Measurements from ENCODE around the gene MARK1. TPM values are rescaled to one million over a fixed set of nuclear protein-coding genes. Genes with fewer than 3 reads are reported as not detected.

Gene MARK1
- total RNA-seq, 1 experiment from 2014 or later = not detected

DNA sequence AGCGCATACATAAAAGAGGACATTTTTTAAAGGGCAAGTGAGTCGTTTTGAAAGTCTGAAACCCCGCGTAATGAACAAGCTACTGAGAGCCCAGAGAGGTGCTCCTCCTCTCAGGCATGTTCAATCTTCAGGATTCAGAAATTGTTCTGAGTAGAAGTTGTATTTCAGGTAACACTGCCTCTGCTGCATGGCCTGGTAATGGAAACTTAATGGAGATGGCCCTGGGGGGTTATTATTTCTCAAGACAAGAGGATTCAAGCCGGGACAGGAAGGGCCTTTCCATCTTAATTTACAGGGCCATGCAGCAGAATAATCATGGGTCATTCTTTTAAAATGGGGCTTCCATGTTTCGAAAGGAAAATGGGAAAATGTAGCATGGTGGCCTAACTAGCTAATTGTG lies 42.1 kb upstream of the MARK1 start:
- BruUV-seq (replicated peaks) = no TSS peak
- no peak for ATAC-seq
- ChIA-PET CTCF (interaction anchor here (1.1 kb wide), 1 partner anchor 190 kb away, joined by 3 read pairs; no protein-coding TSS in a partner anchor), POLR2A (no interaction called here)
- Histone ChIP-seq H3K36me3 (ENCODE audit: control insufficient read depth, insufficient read depth, low read length) (no peaks in the 10 kb centered on the region), H3K4me1 (ENCODE audit: control insufficient read depth, insufficient read depth, low read length) (no peaks in the 10 kb centered on the region), H3K4me3 (ENCODE audit: low read depth in 2 of 2, low read length in 2 of 2) (no peak overlapping the region), H3K27ac (ENCODE audit: low read length) (no peak overlapping the region), H3K9me3 (ENCODE audit: control insufficient read depth, insufficient read depth, low read depth, low read length) (no peaks in the 10 kb centered on the region), H3K27me3 (ENCODE audit: control insufficient read depth, insufficient read depth, low read length) (no peaks in the 10 kb centered on the region; the same call in 1 of the 2 replicates)
- TF ChIP-seq, protein P1, sequence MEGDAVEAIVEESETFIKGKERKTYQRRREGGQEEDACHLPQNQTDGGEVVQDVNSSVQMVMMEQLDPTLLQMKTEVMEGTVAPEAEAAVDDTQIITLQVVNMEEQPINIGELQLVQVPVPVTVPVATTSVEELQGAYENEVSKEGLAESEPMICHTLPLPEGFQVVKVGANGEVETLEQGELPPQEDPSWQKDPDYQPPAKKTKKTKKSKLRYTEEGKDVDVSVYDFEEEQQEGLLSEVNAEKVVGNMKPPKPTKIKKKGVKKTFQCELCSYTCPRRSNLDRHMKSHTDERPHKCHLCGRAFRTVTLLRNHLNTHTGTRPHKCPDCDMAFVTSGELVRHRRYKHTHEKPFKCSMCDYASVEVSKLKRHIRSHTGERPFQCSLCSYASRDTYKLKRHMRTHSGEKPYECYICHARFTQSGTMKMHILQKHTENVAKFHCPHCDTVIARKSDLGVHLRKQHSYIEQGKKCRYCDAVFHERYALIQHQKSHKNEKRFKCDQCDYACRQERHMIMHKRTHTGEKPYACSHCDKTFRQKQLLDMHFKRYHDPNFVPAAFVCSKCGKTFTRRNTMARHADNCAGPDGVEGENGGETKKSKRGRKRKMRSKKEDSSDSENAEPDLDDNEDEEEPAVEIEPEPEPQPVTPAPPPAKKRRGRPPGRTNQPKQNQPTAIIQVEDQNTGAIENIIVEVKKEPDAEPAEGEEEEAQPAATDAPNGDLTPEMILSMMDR (IDR thresholded peaks at IDR 0.05) = no peak
- TF ChIP-seq SIN3A (IDR thresholded peaks at IDR 0.05; ENCODE audit: borderline replicate concordance, insufficient read depth, low read depth, low read length) = no peak
- no peak for TF ChIP-seq POLR2AphosphoS5 (IDR thresholded peaks at IDR 0.05; ENCODE audit: low read depth, low read length)
- no peak for TF ChIP-seq TCF7L2 (IDR thresholded peaks at IDR 0.05; ENCODE audit: low read depth, low read length)
- TF ChIP-seq, protein P2, sequence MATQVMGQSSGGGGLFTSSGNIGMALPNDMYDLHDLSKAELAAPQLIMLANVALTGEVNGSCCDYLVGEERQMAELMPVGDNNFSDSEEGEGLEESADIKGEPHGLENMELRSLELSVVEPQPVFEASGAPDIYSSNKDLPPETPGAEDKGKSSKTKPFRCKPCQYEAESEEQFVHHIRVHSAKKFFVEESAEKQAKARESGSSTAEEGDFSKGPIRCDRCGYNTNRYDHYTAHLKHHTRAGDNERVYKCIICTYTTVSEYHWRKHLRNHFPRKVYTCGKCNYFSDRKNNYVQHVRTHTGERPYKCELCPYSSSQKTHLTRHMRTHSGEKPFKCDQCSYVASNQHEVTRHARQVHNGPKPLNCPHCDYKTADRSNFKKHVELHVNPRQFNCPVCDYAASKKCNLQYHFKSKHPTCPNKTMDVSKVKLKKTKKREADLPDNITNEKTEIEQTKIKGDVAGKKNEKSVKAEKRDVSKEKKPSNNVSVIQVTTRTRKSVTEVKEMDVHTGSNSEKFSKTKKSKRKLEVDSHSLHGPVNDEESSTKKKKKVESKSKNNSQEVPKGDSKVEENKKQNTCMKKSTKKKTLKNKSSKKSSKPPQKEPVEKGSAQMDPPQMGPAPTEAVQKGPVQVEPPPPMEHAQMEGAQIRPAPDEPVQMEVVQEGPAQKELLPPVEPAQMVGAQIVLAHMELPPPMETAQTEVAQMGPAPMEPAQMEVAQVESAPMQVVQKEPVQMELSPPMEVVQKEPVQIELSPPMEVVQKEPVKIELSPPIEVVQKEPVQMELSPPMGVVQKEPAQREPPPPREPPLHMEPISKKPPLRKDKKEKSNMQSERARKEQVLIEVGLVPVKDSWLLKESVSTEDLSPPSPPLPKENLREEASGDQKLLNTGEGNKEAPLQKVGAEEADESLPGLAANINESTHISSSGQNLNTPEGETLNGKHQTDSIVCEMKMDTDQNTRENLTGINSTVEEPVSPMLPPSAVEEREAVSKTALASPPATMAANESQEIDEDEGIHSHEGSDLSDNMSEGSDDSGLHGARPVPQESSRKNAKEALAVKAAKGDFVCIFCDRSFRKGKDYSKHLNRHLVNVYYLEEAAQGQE (IDR thresholded peaks at IDR 0.05; ENCODE audit: insufficient read depth in 1 of 2, low read depth in 2 of 2, low read length in 1 of 2) = no peak
- in situ Hi-C loops (cut with HindIII; ENCODE audit: low pct_unique_long_range_greater_than_20kb, low sequenced_read_pairs) (no loop called here), intact Hi-C loops (cut with micrococcal nuclease; ENCODE audit: unreplicated experiment) (no loop called here)
- DNase-seq (ENCODE audit: low read depth, low spot score) = no peak

DNA sequence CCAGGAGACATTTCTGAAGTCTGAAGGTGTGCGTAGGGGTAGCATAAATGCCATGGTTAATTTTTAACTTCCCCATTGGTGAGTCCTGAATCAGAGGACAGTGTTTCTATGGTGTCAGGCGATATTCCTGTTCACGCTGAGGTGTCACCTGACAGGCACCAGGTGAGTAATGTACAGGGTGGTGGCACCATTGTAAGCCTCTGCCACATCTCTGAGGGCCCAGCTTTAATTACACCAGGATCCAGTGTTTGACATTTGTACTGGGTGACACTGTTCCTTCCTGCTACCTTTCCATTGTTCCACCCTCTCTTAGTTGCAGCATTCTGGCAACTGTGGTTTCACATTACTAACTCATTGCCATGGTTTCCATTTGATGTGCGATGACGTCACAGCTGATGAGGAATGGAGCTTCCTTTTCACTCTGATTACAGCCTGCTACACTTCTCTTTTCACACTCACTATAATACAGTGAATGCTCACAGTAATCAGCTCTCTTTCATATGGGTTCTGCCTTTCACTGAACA lies 40.6 kb upstream of the MARK1 start:
- in situ Hi-C loops (cut with HindIII; ENCODE audit: low pct_unique_long_range_greater_than_20kb, low sequenced_read_pairs) = no loop called here
- BruUV-seq (replicated peaks) = no TSS peak
- H3K9me3 ChIP-seq (ENCODE audit: control insufficient read depth, insufficient read depth, low read depth, low read length) = no peaks in the 10 kb centered on the region
- no peak for DNase-seq (ENCODE audit: low read depth, low spot score)
- H3K4me1 ChIP-seq (ENCODE audit: control insufficient read depth, insufficient read depth, low read length) = no peaks in the 10 kb centered on the region
- H3K27ac ChIP-seq (ENCODE audit: low read length) = no peak overlapping the region
- H3K36me3 ChIP-seq (ENCODE audit: control insufficient read depth, insufficient read depth, low read length) = no peaks in the 10 kb centered on the region
- no peaks in the 10 kb centered on the region; the same call in 1 of the 2 replicates for H3K27me3 ChIP-seq (ENCODE audit: control insufficient read depth, insufficient read depth, low read length)
- ATAC-seq = no peak
- intact Hi-C loops (cut with micrococcal nuclease; ENCODE audit: unreplicated experiment) = no loop called here
- no peak overlapping the region for H3K4me3 ChIP-seq (ENCODE audit: low read depth in 2 of 2, low read length in 2 of 2)
- ChIA-PET CTCF (no interaction called here), POLR2A (no interaction called here)
- TF ChIP-seq POLR2AphosphoS5 (IDR thresholded peaks at IDR 0.05; ENCODE audit: low read depth, low read length) (no peak), SIN3A (IDR thresholded peaks at IDR 0.05; ENCODE audit: borderline replicate concordance, insufficient read depth, low read depth, low read length) (no peak), TCF7L2 (IDR thresholded peaks at IDR 0.05; ENCODE audit: low read depth, low read length) (no peak)
- TF ChIP-seq, protein P1 (IDR thresholded peaks at IDR 0.05) = no peak
- TF ChIP-seq, protein P2 (IDR thresholded peaks at IDR 0.05; ENCODE audit: insufficient read depth in 1 of 2, low read depth in 2 of 2, low read length in 1 of 2) = no peak

Measured in Panc1 (cell line).